ENCODE measurements around the gene ITGA5.

- no peak for TF ChIP-seq ZBTB44 (CRISPR knock-in tag; IDR thresholded peaks at IDR 0.05)
- TF ChIP-seq SRF (IDR thresholded peaks at IDR 0.05; ENCODE audit: low read depth, low read length) = no peak
- no peak for TF ChIP-seq RFX5 (IDR thresholded peaks at IDR 0.05; ENCODE audit: low read depth, low read length)
- TF ChIP-seq ZNF501 (CRISPR knock-in tag; IDR thresholded peaks at IDR 0.05) = no peak
- TF ChIP-seq JUNB (CRISPR knock-in tag; IDR thresholded peaks at IDR 0.05; ENCODE audit: borderline replicate concordance) = no peak
- TF ChIP-seq CC2D1A (CRISPR knock-in tag; IDR thresholded peaks at IDR 0.05) = no peak
- no peak for TF ChIP-seq KLF16 (CRISPR knock-in tag; IDR thresholded peaks at IDR 0.05)
- no peak for TF ChIP-seq HDAC2 (CRISPR knock-in tag; IDR thresholded peaks at IDR 0.05)
- TF ChIP-seq, protein P1, sequence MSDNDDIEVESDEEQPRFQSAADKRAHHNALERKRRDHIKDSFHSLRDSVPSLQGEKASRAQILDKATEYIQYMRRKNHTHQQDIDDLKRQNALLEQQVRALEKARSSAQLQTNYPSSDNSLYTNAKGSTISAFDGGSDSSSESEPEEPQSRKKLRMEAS (IDR thresholded peaks at IDR 0.05) = no peak
- TF ChIP-seq CHD2 (IDR thresholded peaks at IDR 0.05; ENCODE audit: low read depth, low read length) = no peak
- TF ChIP-seq ARNT (IDR thresholded peaks at IDR 0.05) = no peak
- TF ChIP-seq LCORL (IDR thresholded peaks at IDR 0.05) = no peak
- TF ChIP-seq LCORL (CRISPR knock-in tag; IDR thresholded peaks at IDR 0.05) = no peak
- no peak for TF ChIP-seq SP4 (CRISPR knock-in tag; IDR thresholded peaks at IDR 0.05)
- TF ChIP-seq TARDBP (CRISPR knock-in tag; IDR thresholded peaks at IDR 0.05) = no peak
These were observed 2.3 kb upstream of the ITGA5 start for GRCh38 chr12:54421175-54421878.
